A549 (cell line): Measurements from ENCODE around the gene PCED1A. TPM values are rescaled to one million over a fixed set of nuclear protein-coding genes. Genes with fewer than 3 reads are reported as not detected.

Experiments
- ATAC-seq, 2 experiments: fragments of 200-7000 bp in 1 of 2; fragments of >200 bp in 1 of 2; cut with Nextera tagmentation in 1 of 2; cut with Tn5 transposase in 1 of 2; 3 replicates each; pipeline versions ENCODE4 v1.8.0 to v1.9.1; 2018 to 2020; ENCODE audit warnings: mild to moderate bottlenecking in 1 of 2, moderate library complexity in 1 of 2
- CTCF ChIA-PET: fragments of 300-600 bp; sonication (Branson Sonifier 250); formaldehyde crosslinking; extraction: SDS; loops from one replicate; lab custom pipeline; 2021; ENCODE audit warnings: antibody characterized with exemption, inconsistent platforms; lab: Yijun Ruan, JAX
- POLR2A ChIA-PET: fragments of 350-600 bp; formaldehyde crosslinking; extraction: SDS; loops from one replicate; lab custom pipeline; 2021; ENCODE audit warnings: antibody characterized with exemption, inconsistent platforms; lab: Yijun Ruan, JAX
- DNase-seq, 2 experiments: peaks; one replicate each; pipeline versions ENCODE4 v3.0.0 to v3.0.0-alpha.2; 2011 to 2016; ENCODE audit warnings: low read depth in 1 of 2, low spot score in 1 of 2
- FAIRE-seq: peaks from 2 replicates; lab custom pipeline; 2011; peaks lifted over from hg19 to GRCh38; lab: Jason Lieb, UNC
- H3K27ac ChIP-seq, 2 experiments: fragments of >200 bp; sonication (Bioruptor Twin); formaldehyde crosslinking; 3 replicates each; pipeline ENCODE4 v1.5.1; 2016 to 2017
- H3K4me1 ChIP-seq: fragments of >200 bp; sonication (Bioruptor Twin); formaldehyde crosslinking; 3 replicates; pipeline ENCODE4 v1.6.1; 2016
- H3K4me2 ChIP-seq: fragments of >200 bp; sonication (Bioruptor Twin); formaldehyde crosslinking; 3 replicates; pipeline ENCODE4 v1.6.1; 2016
- H3K4me3 ChIP-seq: fragments of >200 bp; sonication (Bioruptor Twin); formaldehyde crosslinking; 3 replicates; pipeline ENCODE4 v1.5.1; 2016
- H3K9me3 ChIP-seq: fragments of >200 bp; sonication (Bioruptor Twin); formaldehyde crosslinking; 3 replicates; pipeline ENCODE4 v1.6.1; 2016
- ATOH8 ChIP-seq: fragments of 250-450 bp; sonication (Bioruptor Pico); IDR thresholded peaks from 2 replicates; pipeline ENCODE4 v1.5.0; 2020; ENCODE audit warnings: low read depth, mild to moderate bottlenecking, moderate library complexity
- BHLHE40 ChIP-seq: IDR thresholded peaks from 2 replicates; pipeline ENCODE4 v1.6.1; 2012; ENCODE audit warnings: low read depth, low read length, inconsistent platforms
- CHD2 ChIP-seq: fragments of 150-350 bp; IDR thresholded peaks from 2 replicates; pipeline ENCODE4 v1.6.1; 2014; ENCODE audit warnings: low read length; ENCODE audit not compliant: partially characterized antibody
- CHD4 ChIP-seq: fragments of 200-600 bp; sonication (generic); IDR thresholded peaks from 2 replicates; pipeline ENCODE4 v1.6.1; 2016; ENCODE audit warnings: antibody characterized with exemption, mild to moderate bottlenecking, borderline replicate concordance
- E2F6 ChIP-seq: IDR thresholded peaks from 2 replicates; pipeline ENCODE4 v1.6.1; 2012; ENCODE audit warnings: low read depth, borderline replicate concordance
- ELK1 ChIP-seq: fragments of 150-350 bp; IDR thresholded peaks from 2 replicates; pipeline ENCODE4 v1.6.1; 2014; ENCODE audit warnings: low read depth, mild to moderate bottlenecking, low read length
- ESRRA ChIP-seq: fragments of 150-350 bp; IDR thresholded peaks from 2 replicates; pipeline ENCODE4 v1.6.1; 2014; ENCODE audit warnings: mild to moderate bottlenecking, low read length, borderline replicate concordance
- GATA3 ChIP-seq: IDR thresholded peaks from 2 replicates; pipeline ENCODE4 v1.6.1; 2012; ENCODE audit warnings: borderline replicate concordance
- HES2 ChIP-seq: fragments of >200 bp; sonication (Bioruptor Twin); formaldehyde crosslinking; IDR thresholded peaks from 2 replicates; pipeline ENCODE4 v1.6.1; 2016
- HOXA7 ChIP-seq: fragments of 250-450 bp; sonication (Bioruptor Pico); IDR thresholded peaks from 2 replicates; pipeline ENCODE4 v1.5.0; 2020; ENCODE audit warnings: mild to moderate bottlenecking, moderate library complexity
- HOXB13 ChIP-seq: fragments of 250-450 bp; sonication (Bioruptor Pico); IDR thresholded peaks from 2 replicates; pipeline ENCODE4 v1.5.0; 2020; ENCODE audit warnings: low read depth, mild to moderate bottlenecking, moderate library complexity
- JUNB ChIP-seq: fragments of >200 bp; sonication (Bioruptor Twin); formaldehyde crosslinking; IDR thresholded peaks from 2 replicates; pipeline ENCODE4 v1.6.1; 2016
- KDM5A ChIP-seq: fragments of 200-600 bp; sonication (generic); IDR thresholded peaks from 2 replicates; pipeline ENCODE4 v1.6.1; 2016; ENCODE audit warnings: antibody characterized with exemption, mild to moderate bottlenecking
- MAZ ChIP-seq: fragments of 150-350 bp; IDR thresholded peaks from 2 replicates; pipeline ENCODE4 v1.6.1; 2014; ENCODE audit warnings: antibody characterized with exemption, low read depth, low read length, borderline replicate concordance
- NFE2L2 ChIP-seq: fragments of 150-350 bp; conservative IDR thresholded peaks from 2 replicates; pipeline ENCODE4 v1.6.1; 2014; ENCODE audit warnings: low read length
- NR3C1 ChIP-seq: fragments of >200 bp; sonication (Bioruptor Twin); formaldehyde crosslinking; IDR thresholded peaks from 3 replicates; pipeline ENCODE4 v1.6.1; 2017
- PHF8 ChIP-seq: fragments of 200-600 bp; sonication (generic); IDR thresholded peaks from 2 replicates; pipeline ENCODE4 v1.6.1; 2016; ENCODE audit warnings: low read depth, mild to moderate bottlenecking, antibody characterized with exemption, moderate library complexity, borderline replicate concordance
- POLR2A ChIP-seq: IDR thresholded peaks from 2 replicates; pipeline ENCODE4 v1.6.1; 2012; ENCODE audit warnings: mild to moderate bottlenecking, low read length
- RAD21 ChIP-seq, 2 experiments: fragments of >200 bp in 1 of 2; sonication (Bioruptor Twin) in 1 of 2; formaldehyde crosslinking in 1 of 2; IDR thresholded peaks in 1 of 2; conservative IDR thresholded peaks in 1 of 2; 2 replicates in 1 of 2; 3 replicates in 1 of 2; pipeline ENCODE4 v1.6.1; 2012 to 2018; ENCODE audit warnings: inconsistent platforms in 1 of 2
- RNF2 ChIP-seq: fragments of 200-600 bp; sonication (generic); IDR thresholded peaks from 2 replicates; pipeline ENCODE4 v1.6.1; 2016; ENCODE audit warnings: low read depth, mild to moderate bottlenecking, antibody characterized with exemption, moderate library complexity, borderline replicate concordance
- TFCP2L1 ChIP-seq: fragments of 250-450 bp; sonication (Bioruptor Pico); IDR thresholded peaks from 2 replicates; pipeline ENCODE4 v1.5.0; 2021; ENCODE audit warnings: mild to moderate bottlenecking
- TP53 ChIP-seq: fragments of 250-450 bp; sonication (Bioruptor Pico); IDR thresholded peaks from 2 replicates; pipeline ENCODE4 v1.5.0; 2021; ENCODE audit warnings: mild to moderate bottlenecking, moderate library complexity
- USF2 ChIP-seq: fragments of 450-650 bp; IDR thresholded peaks from 2 replicates; pipeline ENCODE4 v1.6.1; 2014; ENCODE audit warnings: antibody characterized with exemption
- WGBS: methylation state at CpG from one replicate; pipeline ENCODE4 v1.1.6; 2017; ENCODE audit errors: missing lambda C conversion rate; 5-methylcytosine and 5-hydroxymethylcytosine counted together
- polyA plus RNA-seq, 4 experiments: library from polyadenylated mRNA; depleted of rRNA in 3 of 4; stranded (reverse); fragments of >200 nt; fragmentation: RNase III in 1 of 4; extraction: RNeasy Plus Mini Kit Qiagen cat#74134 plus additional on column Dnase treatment in 1 of 4; gene quantifications; 2 replicates in 3 of 4; 3 replicates in 1 of 4; pipeline ENCODE4 v1.2.3, GENCODE V29; 2011 to 2017

The PCED1A gene
- polyA plus RNA-seq, 2 of the 4 experiments (the other 2 are of a cell fraction): 25.7 to 43.8 TPM

- peaks cover 15% of the 10 kb centered on the region; the same call in 2 of the 3 replicates for H3K9me3 ChIP-seq
- DNase-seq: no peak
- WGBS: 69% methylated on average over 6 of the region's 6 CpGs
- FAIRE-seq: no peak
- H3K4me1 ChIP-seq: no peaks in the 10 kb centered on the region
- ChIA-PET CTCF (interaction anchor here (1.2 to 2.7 kb wide), 6 partner anchors 11 to 53 kb away, joined by 3 to 8 read pairs (median 4); no protein-coding TSS in a partner anchor), POLR2A (no interaction called here)
- H3K4me2 ChIP-seq: no peak overlapping the region
- H3K27ac ChIP-seq: no peak overlapping the region
- peak; percentile 22 to 37; a peak in 4 of 6 replicates for ATAC-seq
- H3K4me3 ChIP-seq: no peak overlapping the region
- TF ChIP-seq HES2 (no peak), MAZ (no peak), NR3C1 (no peak), RAD21 (conservative IDR thresholded peaks at IDR 0.05 in 1 of 2, IDR thresholded peaks at IDR 0.05 in 1 of 2) (no peak), HOXB13 (CRISPR knock-in tag) (no peak), KDM5A (no peak), CHD2 (no peak), BHLHE40 (no peak), GATA3 (no peak), POLR2A (no peak), ATOH8 (CRISPR knock-in tag) (no peak), JUNB (no peak)
Observed at GRCh38 chr20:2798814-2799213, 41.6 kb downstream of the PCED1A start.

- no peak overlapping the region for H3K27ac ChIP-seq
- no peak overlapping the region for H3K4me3 ChIP-seq
- H3K4me1 ChIP-seq: no peaks in the 10 kb centered on the region
- H3K4me2 ChIP-seq: no peak overlapping the region
- TF ChIP-seq GATA3 (no peak), TFCP2L1 (no peak), BHLHE40 (no peak), RNF2 (no peak), CHD4 (no peak), ESRRA (no peak), NFE2L2 (no peak), TP53 (CRISPR knock-in tag) (no peak), ELK1 (no peak), E2F6 (no peak), USF2 (no peak), PHF8 (no peak), HOXA7 (CRISPR knock-in tag) (no peak)
- ChIA-PET POLR2A (no interaction called here), CTCF (interaction anchor here (0.7 to 2.7 kb wide), 5 partner anchors 14 to 54 kb away, joined by 3 to 8 read pairs (median 4); no protein-coding TSS in a partner anchor)
- FAIRE-seq (no peak), DNase-seq (no peak), ATAC-seq (no peak)
- WGBS: 73% methylated on average over 19 of the region's 19 CpGs
- H3K9me3 ChIP-seq: peaks cover 15% of the 10 kb centered on the region; the same call in 2 of the 3 replicates
Observed at GRCh38 chr20:2798095-2798805, 42.2 kb downstream of the PCED1A start.
